Measurements from ENCODE around the gene SIMC1.

DNA sequence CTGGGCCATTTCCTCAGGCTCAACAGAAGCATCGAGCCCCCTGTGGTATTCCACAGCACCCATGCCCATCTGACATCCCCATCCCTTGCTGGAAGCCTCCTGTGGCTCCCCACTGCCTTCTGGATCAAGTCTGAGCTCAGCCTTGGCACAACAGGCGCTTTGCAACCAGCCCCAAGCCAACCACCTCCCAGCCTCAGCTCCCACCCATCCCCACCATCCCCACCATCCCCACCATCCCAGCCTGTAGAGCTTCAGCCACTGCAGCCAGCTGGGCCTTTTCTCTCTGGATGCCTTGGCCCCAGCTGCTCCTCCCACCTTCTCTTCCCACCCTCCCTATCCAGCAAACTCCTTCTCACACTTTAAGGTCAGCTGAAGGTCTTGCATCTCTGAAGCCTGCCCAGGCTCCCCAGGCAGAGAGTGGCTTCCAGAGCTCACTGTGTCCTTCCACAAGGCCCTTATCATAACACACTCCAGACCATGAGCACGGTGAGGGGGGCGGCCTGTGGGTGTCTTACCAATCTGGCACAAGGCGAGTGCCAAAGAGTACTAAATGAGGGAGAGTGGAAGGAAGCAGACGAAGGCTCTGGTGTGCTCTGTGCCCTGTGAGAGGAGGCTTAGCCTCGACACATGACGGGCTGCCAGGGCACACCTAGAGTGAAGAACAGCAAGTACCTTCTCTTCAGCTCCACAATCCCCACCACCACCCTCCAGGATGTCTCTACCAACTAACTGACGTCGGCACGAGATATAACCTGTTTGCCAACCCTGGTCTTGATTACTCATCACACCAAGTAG is 156.9 kb downstream of the SIMC1 start:
- TF ChIP-seq ZNF274 (IDR thresholded peaks at IDR 0.05; ENCODE audit: low read depth, low read length) (no peak), SUZ12 (IDR thresholded peaks at IDR 0.05; ENCODE audit: extremely low read depth, insufficient read depth, insufficient read length) (no peak), YY1 (IDR thresholded peaks at IDR 0.05; ENCODE audit: insufficient read depth, insufficient read length) (no peak)

All from NT2/D1 (cell line).